MM.1S (cell line): ENCODE measurements around the gene ANAPC16.

ENCODE experiments used
- CTCF ChIP-seq: fragments of 300-600 bp; sonication (generic); IDR thresholded peaks from 2 replicates; pipeline ENCODE4 v1.5.1; 2016; ENCODE audit warnings: antibody characterized with exemption, low read length, mixed read lengths
- EZH2 ChIP-seq: fragments of 300-600 bp; sonication (generic); optimal IDR thresholded peaks from 2 replicates; pipeline ENCODE3; 2017; ENCODE audit warnings: low read depth, mild to moderate bottlenecking, antibody characterized with exemption, low read length, mixed read lengths
- EZH2phosphoT487 ChIP-seq: fragments of 300-600 bp; sonication (generic); IDR thresholded peaks from 2 replicates; pipeline ENCODE4 v1.6.1; 2018; ENCODE audit warnings: antibody characterized with exemption, low read length

- TF ChIP-seq CTCF: no peak
- no peak for TF ChIP-seq EZH2phosphoT487
- no peak for TF ChIP-seq EZH2
Observed at GRCh38 chr10:72227826-72228225, 12.0 kb downstream of the ANAPC16 start.
